NCI-H1694 treated with DMSO at 0.1 percent for 48 hours (cell line): Measurements from ENCODE around the gene FAM111A.

Experiments used
- DNase-seq: peaks from one replicate; lab custom pipeline; 2025; lab: John Stamatoyannopoulos, UW

The FAM111A gene

GRCh38 chr11:59180168-59180776 is 37.6 kb downstream of the FAM111A start:
- DNase-seq = no peak

DNA sequence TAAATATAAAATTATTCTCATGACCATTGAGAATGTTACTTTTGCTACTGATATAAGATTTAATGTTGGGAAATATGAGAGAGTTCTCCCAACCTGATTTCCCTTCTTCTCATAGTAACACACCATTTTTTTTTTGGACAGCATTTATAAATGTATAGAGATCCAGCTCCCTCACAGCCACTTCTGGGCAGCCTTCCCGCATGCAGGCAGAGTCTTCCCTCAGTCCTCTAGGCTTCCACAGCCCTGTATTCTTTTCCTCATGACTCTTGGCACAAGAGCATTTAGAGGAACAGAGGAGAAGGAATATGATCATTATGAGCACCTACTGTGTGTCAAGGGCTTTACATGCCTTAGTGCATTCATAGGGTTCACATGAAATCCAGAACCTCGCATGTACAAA is 38.3 kb downstream of the FAM111A start:
- no peak for DNase-seq

DNA sequence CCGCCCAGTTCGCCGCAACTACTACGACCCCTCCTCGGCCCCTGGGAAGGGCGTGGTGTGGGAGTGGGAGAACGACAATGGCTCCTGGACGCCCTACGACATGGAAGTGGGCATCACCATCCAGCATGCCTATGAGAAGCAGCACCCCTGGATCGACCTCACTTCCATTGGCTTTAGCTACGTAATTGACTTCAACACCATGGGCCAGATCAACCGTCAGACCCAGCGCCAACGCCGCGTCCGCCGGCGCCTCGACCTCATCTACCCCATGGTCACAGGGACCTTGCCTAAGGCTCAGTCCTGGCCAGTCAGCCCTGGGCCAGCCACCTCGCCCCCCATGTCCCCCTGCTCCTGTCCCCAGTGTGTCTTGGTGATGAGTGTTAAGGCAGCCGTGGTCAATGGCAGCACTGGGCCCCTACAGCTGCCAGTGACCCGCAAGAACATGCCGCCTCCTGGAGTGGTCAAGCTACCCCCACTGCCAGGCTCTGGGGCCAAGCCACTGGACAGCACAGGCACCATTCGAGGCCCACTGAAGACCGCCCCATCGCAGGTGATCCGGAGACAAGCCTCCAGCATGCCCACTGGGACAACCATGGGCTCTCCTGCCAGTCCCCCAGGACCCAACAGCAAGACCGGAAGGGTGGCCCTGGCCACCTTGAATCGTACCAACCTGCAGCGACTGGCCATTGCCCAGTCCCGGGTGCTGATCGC is 39.2 kb downstream of the FAM111A start:
- DNase-seq = no peak

- no peak for DNase-seq
Observed at GRCh38 chr11:59182457-59183151, 39.9 kb downstream of the FAM111A start.

DNA sequence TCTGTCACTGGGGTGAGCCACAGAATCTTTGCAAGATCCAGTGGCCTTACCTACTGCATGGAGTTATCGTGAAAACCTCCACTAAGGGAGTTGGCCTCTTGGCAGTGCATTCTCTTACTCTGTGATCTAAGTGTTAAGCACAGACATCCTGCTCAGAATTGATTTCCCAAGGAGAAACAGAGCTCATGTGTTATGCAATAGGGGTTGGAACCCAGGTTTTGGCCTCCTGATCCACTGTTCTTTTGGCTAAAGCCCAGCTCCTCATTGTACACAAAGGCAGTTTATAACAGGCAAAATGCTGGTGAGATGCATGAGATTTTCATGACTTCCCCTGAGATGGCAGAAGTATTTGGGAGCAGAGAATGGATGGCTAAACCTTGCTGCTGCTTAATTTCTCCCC is 41.1 kb downstream of the FAM111A start:
- DNase-seq = no peak

DNA sequence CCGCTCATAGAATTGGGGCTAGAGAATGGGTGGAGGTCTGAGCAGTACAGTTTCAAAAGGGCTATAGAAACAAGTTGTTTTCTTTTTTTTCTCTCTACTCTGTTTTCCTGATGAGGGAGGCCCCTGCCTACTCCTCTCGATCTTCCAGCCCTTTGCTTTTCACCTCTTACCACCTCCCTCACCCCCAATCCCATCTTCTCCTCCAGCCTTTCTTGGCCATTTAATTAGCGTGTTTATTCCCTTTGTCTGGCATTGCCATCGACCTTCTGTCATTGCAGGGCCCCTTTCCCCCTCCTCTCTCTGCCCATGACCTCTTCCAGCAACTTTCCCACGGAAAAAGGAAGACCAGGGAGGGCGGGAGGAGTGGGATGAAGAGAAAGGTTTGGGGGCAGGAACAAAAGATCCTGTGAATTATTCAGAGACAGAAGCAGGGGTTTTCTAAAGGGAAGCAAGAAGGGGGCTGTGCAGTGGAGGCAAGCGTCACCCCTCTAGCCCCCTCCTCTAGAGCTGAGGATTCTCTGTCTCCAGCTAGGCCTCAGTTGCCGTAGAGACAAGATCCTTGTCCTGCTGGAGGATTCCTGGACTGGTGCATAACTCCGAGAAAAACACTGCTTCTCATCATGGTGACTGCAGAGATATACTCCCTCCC is 42.2 kb downstream of the FAM111A start:
- DNase-seq = no peak

GRCh38 chr11:59185386-59185945 is 42.8 kb downstream of the FAM111A start:
- DNase-seq = no peak

DNA sequence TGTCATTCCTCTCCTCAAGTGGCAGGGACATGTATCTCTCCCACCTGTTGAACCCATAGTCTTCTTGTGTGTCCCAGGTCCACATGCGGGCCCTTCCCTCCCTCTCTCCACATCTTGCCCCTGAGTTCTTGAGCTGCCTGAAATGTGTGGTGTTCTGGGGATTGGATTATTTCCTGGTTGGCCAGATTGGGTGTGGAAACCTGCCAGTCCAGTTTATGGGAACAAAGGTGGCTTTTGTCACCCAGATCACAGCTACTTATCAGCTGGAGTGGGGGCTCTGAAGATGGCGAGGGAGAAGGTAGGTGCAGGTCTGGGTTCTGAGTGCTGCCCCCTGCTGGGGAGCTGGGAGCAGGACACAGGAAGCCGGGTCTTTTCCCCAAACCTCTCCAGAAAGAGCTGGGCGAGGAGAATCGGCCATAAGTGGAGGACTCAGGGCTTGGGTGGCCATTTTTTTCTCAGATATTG is 43.5 kb downstream of the FAM111A start:
- no peak for DNase-seq

DNA sequence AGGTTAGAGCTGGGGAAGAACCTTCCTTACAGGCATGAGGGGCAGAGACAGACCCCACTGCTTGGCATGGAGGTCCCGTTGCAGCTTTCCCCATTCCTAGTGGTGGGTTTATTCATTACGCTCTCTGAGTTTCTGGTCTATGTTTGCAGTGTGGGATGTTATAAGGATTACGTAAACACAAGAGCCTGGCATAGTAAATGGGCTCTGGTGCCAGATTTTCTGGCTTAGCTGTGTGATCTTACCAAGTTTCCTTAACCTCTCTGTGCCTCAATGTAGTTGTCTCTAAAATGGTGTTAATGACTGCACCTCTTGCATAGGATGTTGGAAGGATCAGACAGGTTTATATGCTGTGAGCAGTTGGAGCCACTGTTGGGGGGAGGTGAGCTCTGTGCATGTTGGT is 44.4 kb downstream of the FAM111A start:
- no peak for DNase-seq

GRCh38 chr11:59187587-59187986 is 44.9 kb downstream of the FAM111A start:
- DNase-seq = no peak

- no peak for DNase-seq
Observed at GRCh38 chr11:59188954-59189353, 46.3 kb downstream of the FAM111A start.

- no peak for DNase-seq
Observed at GRCh38 chr11:59189986-59190385, 47.3 kb downstream of the FAM111A start.

DNA sequence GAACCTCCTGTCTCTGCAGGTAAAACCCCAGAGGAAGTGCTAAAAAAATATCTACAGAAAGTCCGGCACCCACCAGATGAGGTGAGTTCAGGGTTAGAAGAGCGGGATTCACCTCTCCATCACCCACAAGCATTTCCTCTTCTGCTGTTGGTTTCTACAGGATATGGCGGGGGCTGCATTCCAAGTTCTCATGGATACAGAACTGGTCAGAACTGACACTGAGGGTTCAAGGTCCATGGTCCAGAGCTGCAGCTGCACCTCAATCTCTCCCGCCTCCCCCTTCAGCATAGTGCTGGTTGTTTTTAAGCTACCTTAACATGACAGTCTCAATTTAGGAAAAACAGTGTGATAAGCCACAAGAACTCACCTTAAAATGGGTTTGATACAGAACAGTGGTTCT is 48.4 kb downstream of the FAM111A start:
- no peak for DNase-seq

DNA sequence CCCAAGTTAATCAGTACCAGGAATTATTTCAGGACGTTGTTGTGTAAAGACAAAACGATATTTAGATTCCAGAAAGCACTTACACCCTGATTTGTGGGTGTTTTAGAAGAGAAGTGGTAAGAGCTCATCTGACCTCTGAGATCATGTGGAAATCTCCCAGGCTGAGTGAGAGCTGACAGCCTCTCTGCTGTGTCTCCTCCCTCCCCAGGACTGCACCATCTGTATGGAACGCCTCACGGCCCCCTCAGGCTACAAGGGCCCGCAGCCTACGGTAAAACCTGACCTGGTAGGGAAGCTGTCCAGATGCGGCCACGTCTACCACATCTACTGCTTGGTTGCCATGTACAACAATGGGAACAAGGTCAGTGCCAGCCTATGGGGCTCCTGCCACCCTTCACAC is 49.2 kb downstream of the FAM111A start:
- no peak for DNase-seq

- no peak for DNase-seq
Observed at GRCh38 chr11:59192446-59193020, 49.9 kb downstream of the FAM111A start.

- no peak for DNase-seq
Observed at GRCh38 chr11:59193587-59194130, 51.0 kb downstream of the FAM111A start.

- DNase-seq = no peak
Observed at GRCh38 chr11:59195586-59195985, 52.9 kb downstream of the FAM111A start.

- DNase-seq = no peak
Observed at GRCh38 chr11:59196777-59197176, 54.1 kb downstream of the FAM111A start.

GRCh38 chr11:59197991-59198390 is 55.3 kb downstream of the FAM111A start:
- DNase-seq = no peak

DNA sequence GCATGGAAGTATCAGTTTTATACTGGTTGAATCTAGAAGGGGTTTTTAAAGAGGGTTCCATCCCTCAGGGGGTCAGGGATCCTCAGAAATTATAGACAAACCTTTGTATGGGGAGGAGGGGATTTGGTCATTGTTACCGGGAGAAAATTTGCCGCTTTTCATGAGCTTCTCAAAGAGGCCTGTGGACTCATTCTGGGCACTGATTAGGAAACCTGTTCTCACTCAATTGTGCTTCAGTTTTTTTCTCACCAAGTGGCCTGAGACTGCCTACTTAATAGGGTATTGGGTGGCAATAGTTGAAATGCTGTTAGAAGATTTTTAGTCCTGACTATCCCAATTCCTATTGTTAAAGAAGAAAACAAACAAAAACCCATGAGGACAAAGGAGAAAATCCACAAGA is 56.1 kb downstream of the FAM111A start:
- DNase-seq = no peak

GRCh38 chr11:59199546-59200422 is 57.1 kb downstream of the FAM111A start:
- DNase-seq = no peak
